Measurements from ENCODE around the gene TUFM.

DNA sequence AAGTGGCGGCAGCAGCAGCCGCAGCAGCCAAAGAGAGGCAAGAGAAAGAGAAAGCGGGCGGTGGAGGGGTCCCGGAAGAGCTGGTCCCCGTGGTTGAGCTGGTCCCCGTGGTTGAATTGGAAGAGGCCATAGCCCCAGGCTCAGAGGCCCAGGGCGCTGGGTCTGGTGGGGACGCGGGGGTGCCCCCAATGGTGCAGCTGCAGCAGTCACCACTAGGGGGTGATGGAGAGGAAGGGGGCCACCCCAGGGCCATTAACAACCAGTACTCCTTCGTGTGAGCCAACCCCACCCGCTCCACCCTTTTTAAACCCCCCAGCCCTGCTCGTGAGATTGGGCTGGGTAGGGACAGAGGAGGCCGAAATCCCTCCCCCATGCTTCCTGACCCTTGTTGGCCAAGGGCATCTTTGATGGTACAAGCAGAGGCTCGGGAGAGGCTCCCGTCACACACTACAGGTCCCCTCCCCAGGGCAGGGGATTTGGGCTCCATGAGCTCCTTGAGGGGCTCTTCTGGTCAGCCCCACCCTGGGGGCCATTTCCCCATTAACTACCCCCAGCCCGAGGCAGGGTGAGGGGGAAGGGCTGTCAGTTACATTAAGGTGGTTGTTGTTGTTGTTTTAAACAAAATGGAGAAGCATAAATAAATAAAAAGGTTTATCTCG, 27.5 kb upstream of the TUFM start:
- no peak for TF ChIP-seq EZH2 (IDR thresholded peaks at IDR 0.05; ENCODE audit: low read length, missing control alignments)
- TF ChIP-seq, protein P1, sequence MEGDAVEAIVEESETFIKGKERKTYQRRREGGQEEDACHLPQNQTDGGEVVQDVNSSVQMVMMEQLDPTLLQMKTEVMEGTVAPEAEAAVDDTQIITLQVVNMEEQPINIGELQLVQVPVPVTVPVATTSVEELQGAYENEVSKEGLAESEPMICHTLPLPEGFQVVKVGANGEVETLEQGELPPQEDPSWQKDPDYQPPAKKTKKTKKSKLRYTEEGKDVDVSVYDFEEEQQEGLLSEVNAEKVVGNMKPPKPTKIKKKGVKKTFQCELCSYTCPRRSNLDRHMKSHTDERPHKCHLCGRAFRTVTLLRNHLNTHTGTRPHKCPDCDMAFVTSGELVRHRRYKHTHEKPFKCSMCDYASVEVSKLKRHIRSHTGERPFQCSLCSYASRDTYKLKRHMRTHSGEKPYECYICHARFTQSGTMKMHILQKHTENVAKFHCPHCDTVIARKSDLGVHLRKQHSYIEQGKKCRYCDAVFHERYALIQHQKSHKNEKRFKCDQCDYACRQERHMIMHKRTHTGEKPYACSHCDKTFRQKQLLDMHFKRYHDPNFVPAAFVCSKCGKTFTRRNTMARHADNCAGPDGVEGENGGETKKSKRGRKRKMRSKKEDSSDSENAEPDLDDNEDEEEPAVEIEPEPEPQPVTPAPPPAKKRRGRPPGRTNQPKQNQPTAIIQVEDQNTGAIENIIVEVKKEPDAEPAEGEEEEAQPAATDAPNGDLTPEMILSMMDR (conservative IDR thresholded peaks at IDR 0.05 in 1 of 2, IDR thresholded peaks at IDR 0.05 in 1 of 2; ENCODE audit: low read depth in 1 of 2, low read length in 2 of 2), result peak; percentile 55 to 61
